HG03039 (cell line): Measurements from ENCODE around the gene LILRA5.
"Not testable (repeated sequence)": the region's sequence is repeated elsewhere in the genome, so short reads cannot be mapped to it uniquely, and the experiment has no call there.

ENCODE experiments used
- ATAC-seq: cut with Tn5 transposase; IDR thresholded peaks from one replicate; pipeline ENCODE4 v1.9.1; 2021; ENCODE audit warnings: mild to moderate bottlenecking, moderate library complexity; ENCODE audit not compliant: unreplicated experiment

LILRA5 gene

GRCh38 chr19:54307389-54308020 lies 5.5 kb downstream of the LILRA5 start:
- ATAC-seq = no peak

GRCh38 chr19:54305141-54305540 lies 7.8 kb downstream of the LILRA5 start:
- no peak for ATAC-seq

- ATAC-seq = no peak
Measured at GRCh38 chr19:54302257-54302656, 10.7 kb downstream of the LILRA5 start.

- ATAC-seq = no peak
Measured at GRCh38 chr19:54299515-54299914, 13.5 kb downstream of the LILRA5 start.

- no peak for ATAC-seq
Measured at GRCh38 chr19:54299126-54299498, 13.9 kb downstream of the LILRA5 start.

GRCh38 chr19:54298357-54299125 lies 14.4 kb downstream of the LILRA5 start:
- no peak for ATAC-seq

GRCh38 chr19:54297759-54298305 lies 15.1 kb downstream of the LILRA5 start:
- ATAC-seq = no peak

GRCh38 chr19:54294539-54294938 lies 18.4 kb downstream of the LILRA5 start:
- no peak for ATAC-seq

GRCh38 chr19:54289160-54289559 lies 23.8 kb downstream of the LILRA5 start:
- ATAC-seq = not testable (repeated sequence)

- ATAC-seq = no peak
Measured at GRCh38 chr19:54287456-54287855, 25.5 kb downstream of the LILRA5 start.

- ATAC-seq = not testable (repeated sequence)
Measured at GRCh38 chr19:54286283-54286682, 26.7 kb downstream of the LILRA5 start.

GRCh38 chr19:54285427-54286056 lies 27.4 kb downstream of the LILRA5 start:
- ATAC-seq = not testable (repeated sequence)

- ATAC-seq = no peak
Measured at GRCh38 chr19:54282686-54283470, 30.1 kb downstream of the LILRA5 start.

- ATAC-seq = not testable (repeated sequence)
Measured at GRCh38 chr19:54281729-54282075, 31.3 kb downstream of the LILRA5 start.

- ATAC-seq = no peak
Measured at GRCh38 chr19:54281007-54281728, 31.8 kb downstream of the LILRA5 start, which contains the start of gene LILRB2. Gene LILRB2, minus strand, starts transcription at chr19:54281110. Its CDS starts 614 bp downstream, at chr19:54280496.

- ATAC-seq = not testable (repeated sequence)
Measured at GRCh38 chr19:54280441-54280840, 32.5 kb downstream of the LILRA5 start.

- ATAC-seq = not testable (repeated sequence)
Measured at GRCh38 chr19:54280025-54280424, 32.9 kb downstream of the LILRA5 start.

- no peak for ATAC-seq
Measured at GRCh38 chr19:54279406-54279962, 33.5 kb downstream of the LILRA5 start.

- ATAC-seq = not testable (repeated sequence)
Measured at GRCh38 chr19:54278571-54279195, 34.3 kb downstream of the LILRA5 start.
